NCI-H1694 (cell line): ENCODE results near the gene HMG20A.

Source experiments
- DNase-seq: peaks from one replicate; lab custom pipeline; 2025; lab: John Stamatoyannopoulos, UW

The HMG20A gene

DNA sequence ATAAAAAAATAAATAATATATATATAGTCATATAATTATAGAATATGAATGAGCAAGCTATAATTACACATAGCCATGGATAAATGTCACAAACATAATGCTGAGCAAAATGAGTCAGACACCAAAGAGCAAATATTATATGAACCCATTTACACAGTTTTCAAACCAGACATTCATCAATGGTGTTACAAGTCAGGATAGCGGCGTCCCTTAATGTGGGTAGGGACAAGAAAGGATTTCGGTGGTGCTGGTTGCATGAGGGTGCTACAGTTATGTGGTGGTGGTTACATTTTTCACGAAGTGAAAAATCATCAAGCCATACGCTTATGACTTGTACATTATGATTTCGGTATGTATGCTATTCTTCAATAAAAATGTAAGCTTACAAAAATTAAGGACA lies 100.5 kb downstream of the HMG20A start:
- DNase-seq: no peak

DNA sequence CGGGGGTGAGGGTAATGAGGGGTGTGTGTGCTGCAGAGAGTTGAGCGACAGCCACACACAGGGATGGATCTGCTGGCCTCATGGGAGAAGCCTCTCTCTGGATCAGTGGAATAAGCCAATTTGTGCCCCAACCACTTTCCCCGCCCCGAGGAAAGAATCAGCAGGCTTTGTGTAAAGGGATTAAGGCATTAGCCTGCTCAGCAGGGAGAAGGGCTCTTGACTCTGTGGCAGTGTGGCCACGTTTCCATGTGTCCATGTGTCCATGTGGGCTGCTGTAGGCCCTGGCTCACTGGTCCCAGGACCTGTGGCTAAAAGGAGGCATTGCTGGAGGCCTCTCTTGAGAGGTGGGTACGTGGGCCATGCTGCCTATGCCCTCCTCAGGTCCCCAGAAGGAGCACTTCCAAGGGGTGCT lies 104.7 kb downstream of the HMG20A start:
- DNase-seq: no peak

DNA sequence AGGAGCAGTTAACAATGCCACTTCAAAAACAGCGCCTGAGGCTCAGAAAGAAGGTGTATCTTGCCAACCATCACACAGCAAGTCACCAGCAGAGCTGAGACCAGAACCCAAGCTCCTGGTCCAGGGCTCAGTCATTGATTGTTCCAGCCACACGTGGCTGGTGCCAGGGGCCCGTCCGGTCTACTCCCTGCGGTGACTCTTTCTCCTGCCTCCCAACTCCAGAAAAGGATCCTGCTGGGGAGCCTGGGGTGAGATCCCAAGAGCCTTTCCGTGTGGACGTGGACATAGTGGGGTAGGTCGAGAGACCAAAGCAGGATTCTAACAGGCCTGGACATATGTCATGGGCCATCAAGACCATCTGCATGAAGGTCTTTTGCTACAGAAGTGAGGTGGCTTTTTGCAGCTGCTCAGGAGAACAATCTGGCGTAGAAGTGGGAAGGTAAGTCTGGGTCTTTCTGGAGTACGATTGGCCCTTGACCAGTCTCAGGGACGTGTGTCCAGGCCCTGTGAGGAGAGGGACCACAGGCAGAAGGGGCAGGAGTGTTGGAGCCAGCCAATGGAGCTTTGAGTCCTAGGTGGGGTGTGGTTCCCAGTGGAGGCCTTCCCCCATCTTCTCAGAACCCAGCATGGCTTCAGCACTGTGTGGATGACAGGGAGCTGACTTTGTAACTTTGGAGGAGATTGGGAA lies 105.4 kb downstream of the HMG20A start:
- no peak for DNase-seq

DNA sequence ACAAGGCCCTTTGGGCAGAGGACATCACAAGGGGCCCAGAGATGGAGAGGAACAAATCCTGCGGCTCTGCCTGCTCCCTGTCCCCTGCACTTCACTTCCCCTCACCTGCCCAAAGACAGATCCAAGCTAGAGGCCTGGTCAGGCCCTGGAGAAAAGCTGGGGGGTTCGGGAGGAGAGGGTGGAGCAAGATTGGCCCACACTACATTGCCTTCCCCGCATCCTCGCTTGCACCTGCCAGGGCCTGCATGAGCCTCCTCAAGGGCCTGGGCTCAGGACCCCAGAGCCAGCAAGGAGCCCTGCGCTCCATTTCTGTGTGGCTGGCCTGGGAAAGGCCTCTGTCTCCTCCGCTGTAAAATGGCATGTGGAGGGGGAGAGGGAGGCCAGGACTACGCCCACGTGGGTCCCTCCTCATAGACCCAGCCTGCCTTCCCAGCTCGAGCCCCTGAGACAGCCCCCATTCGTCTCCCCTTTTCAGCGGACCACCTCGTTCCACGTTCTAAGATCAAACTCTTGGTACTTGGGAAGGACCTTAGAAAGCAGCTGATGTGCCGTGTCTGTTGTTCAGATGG lies 106.0 kb downstream of the HMG20A start:
- DNase-seq: no peak

DNA sequence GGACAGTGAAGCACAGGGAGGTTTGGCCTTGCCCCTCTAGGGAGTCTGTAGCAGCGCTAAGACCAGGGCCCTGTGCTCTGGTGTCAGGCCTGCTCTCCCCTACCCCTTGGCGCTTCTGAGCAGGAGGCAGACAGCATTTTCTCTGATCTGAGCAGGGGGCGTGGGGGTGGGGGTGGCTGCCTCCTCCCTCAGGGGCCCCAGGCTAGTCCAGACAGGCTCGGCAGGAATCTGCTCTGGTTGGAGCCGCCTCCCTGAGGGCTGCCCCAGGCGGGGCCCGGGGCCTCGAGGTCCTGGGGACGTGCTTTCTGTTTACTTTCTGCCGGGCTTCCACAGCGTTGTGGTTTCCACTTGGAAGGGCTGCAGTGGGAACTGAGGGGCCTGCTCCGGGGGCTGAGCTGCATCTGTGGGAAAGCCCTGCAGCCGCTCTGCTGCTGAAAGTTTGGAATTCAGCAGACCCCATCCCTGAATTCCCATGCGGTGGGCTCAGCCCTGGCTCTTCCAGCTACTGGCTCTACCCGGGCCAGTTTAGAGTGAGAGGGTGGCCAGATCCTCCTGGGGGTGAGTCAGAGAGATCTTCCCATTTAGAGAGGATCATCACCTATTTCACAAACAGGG lies 106.6 kb downstream of the HMG20A start:
- DNase-seq: peak; percentile 46

DNA sequence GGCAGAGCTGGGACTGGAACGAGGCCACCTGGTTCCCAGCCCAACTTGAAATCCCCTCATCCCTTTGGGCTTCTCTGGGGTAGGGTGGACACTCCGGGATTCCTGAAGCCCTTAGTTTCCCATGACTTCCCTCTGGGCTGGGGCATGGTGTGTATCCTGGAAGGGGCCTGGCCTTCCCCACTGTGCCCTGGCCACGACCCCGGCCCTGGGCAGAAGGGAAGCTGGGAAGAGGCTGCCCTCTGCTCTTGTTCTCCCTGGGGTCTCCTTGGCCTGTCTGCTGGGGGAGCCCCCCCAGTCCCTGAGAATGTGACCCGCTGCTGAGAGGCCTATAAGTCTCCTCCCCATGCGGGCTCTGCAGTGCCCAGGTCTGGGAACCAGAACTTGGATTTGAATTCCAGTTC lies 107.1 kb downstream of the HMG20A start:
- DNase-seq: no peak

DNA sequence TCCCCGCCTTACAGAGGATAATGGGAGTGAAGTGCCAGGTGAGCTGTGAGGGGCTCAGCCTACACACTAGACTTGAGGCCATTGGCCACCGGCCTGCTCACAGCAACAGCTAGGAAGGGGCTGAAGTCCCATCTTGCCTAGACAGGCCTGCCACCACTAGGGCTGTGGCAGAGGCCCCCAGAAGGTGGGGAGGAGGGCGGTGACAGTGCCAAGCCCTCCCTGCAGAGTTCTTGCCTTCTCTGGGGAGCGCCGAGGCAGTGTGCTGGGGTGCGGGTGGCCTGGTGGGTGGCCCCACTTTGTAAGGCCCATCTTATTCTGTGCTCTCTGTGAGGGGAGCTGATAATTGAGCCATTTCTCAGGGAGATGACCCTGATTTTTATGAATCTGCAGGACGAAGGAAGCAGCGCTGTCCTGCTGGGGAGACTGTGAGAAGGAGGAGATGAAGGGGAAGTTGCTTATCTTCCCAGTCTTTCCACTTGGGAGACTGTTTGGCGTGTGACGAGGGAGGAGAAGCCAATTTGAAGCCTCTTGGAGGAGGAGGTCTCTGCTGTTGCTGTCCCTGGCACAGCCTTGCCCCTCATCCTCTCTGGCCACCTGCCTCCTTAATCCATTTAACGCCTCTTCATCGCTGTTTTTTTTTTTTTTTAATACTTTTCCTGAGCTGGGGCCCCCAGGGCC lies 107.7 kb downstream of the HMG20A start:
- no peak for DNase-seq

DNA sequence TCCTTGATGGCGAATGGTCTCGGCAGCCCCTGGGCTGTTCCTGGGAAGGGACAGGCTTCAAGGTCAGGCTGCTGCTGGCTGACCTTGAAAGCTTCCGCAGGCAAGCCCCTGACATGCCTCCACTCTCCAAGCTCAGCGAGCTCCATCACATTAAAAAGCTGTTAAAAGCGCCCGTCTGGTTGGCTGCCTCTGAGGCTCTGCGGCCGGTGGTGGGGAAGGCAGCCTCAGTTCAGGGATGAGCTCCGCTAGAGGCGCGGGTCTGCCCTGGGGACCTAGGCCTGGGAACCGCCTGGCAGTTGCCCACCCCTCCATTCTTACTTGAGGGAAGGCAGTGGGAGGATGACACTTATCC lies 108.3 kb downstream of the HMG20A start:
- peak; percentile 11 for DNase-seq

DNA sequence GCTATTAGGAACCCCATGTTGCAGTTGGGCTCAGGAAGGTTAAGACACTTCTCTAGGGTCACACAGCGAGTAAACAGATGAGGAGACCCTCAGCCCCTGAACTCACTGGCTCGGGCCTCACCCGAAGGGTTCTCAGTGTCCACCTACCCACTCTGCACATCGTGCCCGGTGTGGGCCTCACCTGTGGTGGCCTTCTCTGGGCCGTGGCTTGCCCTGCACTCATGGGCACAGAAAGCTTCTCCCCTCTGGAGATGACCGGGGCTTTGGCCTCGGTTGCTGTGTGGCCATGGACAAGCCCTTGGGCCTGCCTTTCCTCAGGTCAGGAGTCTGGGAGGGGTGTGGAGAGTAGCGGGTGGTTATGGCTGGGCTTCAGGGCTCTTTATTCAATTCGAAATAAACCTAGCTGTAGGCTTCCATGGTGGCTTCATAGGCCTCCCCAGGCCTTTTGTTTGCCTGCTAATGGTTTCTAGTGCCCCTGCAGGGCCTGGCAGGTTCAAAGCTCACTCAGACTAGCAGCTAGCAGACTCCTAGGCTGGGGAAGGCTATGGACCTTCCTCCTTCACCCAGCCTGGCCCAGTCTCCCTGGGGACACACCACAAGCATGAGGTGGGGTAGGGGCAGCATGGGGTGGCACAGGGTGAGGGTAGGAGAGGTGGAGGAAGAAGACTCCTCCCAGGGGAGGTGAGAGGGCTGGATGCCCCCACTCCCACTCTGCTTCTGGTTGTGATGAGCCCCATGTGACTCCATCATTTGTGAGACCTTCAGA lies 108.9 kb downstream of the HMG20A start:
- no peak for DNase-seq

DNA sequence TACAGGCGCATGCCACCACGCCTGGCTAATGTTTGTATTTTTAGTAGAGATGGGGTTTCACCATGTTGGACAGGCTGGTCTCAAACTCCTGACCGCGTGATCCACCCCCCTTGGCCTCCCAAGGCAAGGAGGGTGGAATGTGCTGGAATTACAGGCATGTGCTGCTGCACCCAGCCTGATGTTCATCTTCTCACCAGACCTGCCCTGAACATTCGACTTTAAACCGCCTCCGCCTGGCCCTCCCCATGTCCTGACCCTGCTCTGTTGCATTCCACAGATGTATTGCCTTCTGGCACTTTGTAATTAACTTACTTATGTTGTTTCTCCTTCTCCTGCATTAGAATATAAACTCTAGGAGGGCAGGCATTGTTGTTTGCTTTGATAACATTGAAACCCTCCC lies 109.9 kb downstream of the HMG20A start:
- no peak for DNase-seq

DNA sequence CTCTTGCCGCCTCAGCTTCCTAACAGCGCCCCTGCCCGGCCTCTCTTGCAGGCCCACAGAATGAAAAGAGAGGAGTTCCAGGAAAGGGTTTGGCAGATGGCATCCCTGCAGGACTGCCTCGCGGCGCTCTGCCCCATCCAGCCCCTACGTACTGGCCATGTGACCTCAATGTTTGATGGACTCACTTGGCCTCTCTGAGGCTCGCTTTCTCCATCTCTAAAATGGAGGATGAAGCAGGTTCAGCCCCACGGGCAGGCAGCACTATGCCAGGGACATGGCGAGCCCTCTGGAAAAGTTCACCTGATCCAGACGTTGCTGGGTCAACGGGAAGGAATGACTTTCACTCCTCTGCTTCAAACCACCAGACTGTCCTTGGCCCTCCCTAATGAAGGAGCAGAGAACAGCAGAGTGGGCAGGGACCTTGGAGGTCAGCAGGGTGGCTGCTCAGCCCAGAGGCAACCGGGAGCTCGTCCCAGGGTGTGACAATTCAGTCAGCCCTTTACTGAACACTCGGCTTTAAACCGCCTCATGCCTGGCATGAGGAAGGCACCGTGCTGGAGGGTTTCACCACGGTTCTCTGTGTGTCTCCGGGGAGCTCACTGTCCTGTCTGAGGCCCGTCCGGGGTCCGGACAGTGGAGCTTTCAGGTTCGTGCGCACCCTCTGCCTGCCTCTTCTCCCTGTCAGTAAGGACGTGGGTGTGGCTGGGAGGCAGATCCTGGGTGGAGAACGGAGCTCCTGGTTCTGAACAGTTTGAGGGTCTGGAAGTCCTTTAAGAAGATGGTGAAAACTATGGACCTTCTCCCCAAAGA lies 110.7 kb downstream of the HMG20A start:
- no peak for DNase-seq

DNA sequence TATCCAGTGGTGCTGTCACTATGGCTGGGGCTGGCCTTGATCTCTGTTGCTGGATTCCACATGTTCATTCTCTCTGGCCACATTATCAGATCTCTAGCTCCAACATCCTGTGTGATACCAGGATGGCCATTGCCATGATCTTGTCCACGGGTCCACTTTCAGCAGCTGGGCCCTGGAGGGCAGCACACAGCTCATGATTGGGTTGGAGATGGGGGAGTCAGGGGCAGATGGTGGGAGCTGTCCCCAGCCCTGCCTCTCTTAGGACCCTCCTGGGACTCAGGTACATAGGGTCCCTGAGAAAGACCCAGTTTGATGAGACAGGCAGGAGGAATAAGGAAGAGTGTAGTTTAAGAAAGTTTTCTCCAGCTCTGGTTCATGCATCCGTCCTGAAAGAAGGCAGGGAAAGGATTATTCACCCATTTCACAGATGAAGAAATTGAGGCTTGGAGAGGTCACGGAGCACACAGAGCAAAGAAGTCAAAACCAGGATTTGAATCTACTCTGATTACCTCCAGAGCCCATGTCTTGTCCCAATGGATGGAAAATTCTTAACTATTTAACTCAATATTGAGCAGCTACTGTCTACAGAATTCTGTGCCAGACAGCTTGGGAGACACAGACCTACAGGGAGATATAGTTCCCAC lies 111.5 kb downstream of the HMG20A start:
- no peak for DNase-seq

DNA sequence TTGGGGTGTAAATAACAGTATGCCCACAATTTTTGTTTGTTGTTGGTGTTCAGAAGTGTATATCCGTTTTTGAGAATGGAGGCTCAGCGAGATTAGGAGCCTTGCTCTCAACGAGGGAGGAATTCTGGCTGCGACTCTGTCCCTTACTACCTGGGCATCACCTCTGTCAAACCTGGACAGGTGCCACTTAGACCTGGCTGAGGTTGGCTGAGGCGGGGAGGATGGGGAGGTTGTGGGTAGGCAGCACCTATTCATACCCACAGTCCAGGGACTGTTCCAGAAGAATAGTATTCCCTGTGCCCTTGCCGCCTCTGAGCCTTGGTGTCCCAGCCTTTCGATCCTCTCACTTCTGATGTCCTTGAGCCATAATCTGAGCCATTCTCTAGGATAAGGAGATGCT lies 112.2 kb downstream of the HMG20A start:
- no peak for DNase-seq

DNA sequence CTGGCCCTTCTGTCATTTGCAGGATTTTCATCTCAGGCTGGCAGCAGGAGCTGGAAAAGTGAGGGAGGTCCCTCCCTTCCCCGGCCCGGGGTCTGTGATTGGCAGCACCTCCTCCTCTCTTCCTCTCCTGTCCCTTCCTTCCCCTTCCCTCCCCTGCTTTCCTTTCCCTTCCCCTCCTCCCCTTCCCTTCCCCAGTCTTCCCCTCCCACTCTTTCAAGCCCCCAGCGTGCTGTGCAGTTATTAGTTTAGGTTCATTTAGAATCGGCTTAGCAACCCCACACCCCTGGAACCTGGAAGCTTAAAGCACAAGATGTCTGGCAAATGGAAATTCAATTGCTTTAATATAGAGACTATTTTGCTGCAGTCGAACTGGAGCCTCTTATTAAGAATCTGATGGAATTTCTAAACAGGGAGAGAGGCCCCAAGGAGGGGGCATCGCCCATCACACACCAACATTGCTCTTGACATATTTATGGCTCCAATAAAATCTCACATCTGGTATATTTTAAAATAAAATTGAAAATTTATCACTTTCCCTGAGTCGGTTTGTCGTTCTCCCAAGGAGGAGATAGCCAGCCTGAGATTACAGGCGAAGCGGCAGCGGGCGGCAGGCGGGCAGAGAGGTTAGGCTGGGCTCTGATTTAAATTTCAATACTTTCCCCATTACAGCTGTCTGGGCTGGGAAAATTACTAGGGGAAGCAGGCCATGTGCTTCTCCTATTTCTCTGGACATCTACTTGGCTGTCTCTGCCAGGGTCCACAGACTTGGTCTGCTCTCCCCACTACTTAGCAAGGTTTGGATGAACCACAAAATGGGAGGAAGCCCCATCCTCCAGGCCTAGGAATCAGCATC lies 113.1 kb downstream of the HMG20A start:
- DNase-seq: no peak
